GM13976 (cell line): ENCODE results near the gene IST1.

Experiments
- DNase-seq: peaks from one replicate; pipeline ENCODE4 v3.0.0; 2012; ENCODE audit warnings: low spot score
- in situ Hi-C: fragments of 300-500 bp; cut with MboI; formaldehyde crosslinking; loops from one replicate; pipeline ENCODE4 v1.12.0; 2022; ENCODE audit warnings: low sequenced_read_pairs, mixed read lengths, inconsistent platforms; ENCODE audit not compliant: unreplicated experiment
- TF ChIP-seq, protein P1 (sequence below): IDR thresholded peaks from 2 replicates; pipeline ENCODE4 v1.5.1; 2012; ENCODE audit warnings: borderline replicate concordance, mild to moderate bottlenecking; ENCODE audit not compliant: insufficient read depth; ENCODE audit errors: extremely low read depth, missing control alignments, control extremely low read depth

Gene IST1

DNA sequence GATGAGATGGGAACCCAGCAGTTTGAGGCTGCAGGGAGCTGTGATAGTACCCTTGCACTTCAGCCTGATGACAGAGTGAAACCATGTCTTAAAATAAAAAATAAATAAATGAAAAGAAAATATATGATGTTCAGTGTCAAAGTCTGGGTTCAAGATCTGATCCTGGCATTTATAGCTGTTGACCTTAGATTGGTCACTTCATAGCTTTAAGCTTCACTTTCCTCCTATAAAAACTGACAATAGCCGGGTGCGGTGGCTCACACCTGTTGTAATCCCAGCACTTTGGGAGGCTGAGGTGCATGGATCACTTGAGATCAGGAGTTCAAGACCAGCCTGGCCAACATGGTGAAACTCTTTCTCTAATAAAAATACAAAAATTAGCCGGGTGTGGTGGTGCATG, 6.2 kb upstream of the IST1 start:
- TF ChIP-seq, protein P1, sequence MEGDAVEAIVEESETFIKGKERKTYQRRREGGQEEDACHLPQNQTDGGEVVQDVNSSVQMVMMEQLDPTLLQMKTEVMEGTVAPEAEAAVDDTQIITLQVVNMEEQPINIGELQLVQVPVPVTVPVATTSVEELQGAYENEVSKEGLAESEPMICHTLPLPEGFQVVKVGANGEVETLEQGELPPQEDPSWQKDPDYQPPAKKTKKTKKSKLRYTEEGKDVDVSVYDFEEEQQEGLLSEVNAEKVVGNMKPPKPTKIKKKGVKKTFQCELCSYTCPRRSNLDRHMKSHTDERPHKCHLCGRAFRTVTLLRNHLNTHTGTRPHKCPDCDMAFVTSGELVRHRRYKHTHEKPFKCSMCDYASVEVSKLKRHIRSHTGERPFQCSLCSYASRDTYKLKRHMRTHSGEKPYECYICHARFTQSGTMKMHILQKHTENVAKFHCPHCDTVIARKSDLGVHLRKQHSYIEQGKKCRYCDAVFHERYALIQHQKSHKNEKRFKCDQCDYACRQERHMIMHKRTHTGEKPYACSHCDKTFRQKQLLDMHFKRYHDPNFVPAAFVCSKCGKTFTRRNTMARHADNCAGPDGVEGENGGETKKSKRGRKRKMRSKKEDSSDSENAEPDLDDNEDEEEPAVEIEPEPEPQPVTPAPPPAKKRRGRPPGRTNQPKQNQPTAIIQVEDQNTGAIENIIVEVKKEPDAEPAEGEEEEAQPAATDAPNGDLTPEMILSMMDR, result no peak
- in situ Hi-C loops, result no loop called here
- no peak for DNase-seq

DNA sequence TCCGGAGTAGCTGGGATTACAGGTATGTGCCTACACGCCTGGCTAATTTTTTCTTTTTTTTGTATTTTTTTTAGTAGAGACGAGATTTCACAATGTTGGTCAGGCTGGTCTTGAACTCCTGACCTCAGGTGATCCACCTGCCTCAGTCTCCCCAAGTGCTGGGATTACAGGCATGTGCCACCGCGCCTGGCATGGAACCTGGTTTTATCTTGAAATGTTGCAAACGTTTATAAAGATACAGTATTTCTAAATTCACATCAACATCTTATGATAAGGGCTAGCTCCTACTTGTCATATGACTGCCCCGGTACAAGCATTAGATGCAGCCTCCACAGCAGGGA, 1.5 kb upstream of the IST1 start:
- peak; percentile 38 for DNase-seq
- TF ChIP-seq, protein P1, result no peak
- in situ Hi-C loops, result no loop called here

DNA sequence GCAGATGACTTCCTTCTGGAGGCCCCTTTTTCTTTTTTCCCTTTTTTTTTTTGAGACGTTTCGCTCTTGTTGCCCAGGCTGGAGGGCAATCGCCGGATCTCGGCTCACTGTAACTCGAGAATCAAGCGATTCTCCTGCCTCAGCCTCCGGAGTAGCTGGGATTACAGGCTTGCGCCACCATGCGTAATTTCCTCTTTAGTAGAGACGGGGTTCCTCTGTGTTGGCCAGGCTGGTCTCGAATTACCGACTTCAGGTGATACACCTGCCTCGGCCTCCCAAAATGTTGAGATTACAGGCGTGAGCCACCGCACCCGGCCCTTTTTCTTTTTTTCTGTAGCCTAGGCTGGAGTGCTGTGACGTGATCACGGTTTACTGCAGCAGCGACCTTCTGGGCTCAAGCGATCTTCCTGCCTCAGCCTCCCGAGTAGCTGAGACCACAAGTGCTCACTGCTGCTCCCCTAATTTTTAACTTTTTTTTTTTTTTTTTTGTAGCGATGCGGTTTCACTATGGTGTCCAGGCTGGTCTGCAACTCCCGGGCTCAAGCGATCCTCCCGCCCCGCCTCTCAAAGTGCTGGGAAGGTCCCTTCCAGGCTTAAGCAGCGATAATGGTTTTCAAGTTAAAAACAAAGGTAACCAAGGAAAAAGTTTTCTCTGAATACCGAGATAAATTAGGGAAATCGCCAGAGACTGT, 956 bp upstream of the IST1 start:
- DNase-seq, result no peak
- TF ChIP-seq, protein P1, result peak; percentile 22
- in situ Hi-C loops, result no loop called here

DNA sequence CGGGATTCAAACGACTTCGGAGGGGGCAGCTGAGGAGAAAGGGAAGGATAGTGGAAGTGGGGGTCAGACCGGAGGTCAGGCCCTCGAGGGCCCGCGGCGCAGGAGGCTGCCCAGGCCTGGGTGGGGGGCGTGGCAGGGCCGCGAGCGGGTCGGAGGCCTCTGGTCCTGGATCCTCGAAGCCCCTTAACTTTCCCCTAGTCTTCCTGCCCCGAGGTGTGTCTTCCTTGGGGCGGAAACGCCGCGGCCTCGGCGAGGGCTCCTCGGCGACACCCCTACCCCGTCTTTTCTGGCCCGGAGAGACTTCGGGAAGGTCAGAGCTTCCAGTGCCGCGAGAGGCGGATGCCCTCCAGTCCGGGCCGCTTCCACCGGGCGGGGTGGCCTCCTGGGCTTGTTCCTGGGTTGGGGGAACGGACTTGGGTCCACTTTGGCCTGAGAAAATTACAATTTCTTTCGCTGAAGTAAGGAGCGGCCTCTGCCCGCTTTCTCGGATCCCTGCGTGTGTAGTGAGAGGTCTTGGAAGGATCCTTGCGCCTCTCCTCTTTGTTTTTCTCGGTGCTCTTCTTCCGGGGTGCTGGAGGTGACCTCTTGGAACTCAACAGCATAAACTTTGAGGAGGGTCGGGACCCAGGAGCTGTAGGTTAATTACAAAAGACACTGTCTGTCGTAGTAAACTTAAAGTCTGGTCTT, 491 bp downstream of the IST1 start:
- in situ Hi-C loops, result no loop called here
- DNase-seq, result peak; percentile 49

DNA sequence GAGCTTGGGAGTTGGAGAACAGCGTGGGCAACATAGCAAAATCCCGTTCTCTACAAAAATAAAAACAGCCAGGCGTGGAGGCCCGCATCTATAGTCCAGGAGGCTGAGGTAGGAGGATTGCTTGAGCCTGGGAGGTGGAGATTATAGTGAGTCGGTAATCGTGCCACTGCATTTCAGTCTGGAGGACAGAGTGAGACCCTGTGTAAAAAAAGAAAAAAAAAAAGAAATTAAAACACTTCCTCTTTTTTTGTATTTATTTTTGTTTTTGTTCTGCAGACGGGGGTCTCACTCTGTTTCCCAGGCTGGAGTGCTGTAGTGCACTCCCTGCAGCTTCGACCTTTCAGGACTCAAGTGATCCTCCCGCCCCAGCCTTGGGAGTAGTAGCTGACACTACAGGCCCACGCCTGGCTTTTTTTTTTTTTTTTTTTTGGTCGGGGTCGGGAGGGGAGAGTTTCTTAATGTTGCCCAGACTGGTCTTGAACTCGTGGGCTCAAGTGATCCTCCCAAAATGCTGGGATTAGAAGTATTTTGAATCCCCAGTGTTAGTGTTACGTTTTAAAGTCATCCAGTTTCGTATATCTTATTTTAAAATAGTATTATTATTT, 1.5 kb downstream of the IST1 start:
- in situ Hi-C loops, result no loop called here
- no peak for DNase-seq
- TF ChIP-seq, protein P1, result no peak

More for the DNA sequence above, 491 bp downstream of the IST1 start:
- TF ChIP-seq, protein P1, result no peak

DNA sequence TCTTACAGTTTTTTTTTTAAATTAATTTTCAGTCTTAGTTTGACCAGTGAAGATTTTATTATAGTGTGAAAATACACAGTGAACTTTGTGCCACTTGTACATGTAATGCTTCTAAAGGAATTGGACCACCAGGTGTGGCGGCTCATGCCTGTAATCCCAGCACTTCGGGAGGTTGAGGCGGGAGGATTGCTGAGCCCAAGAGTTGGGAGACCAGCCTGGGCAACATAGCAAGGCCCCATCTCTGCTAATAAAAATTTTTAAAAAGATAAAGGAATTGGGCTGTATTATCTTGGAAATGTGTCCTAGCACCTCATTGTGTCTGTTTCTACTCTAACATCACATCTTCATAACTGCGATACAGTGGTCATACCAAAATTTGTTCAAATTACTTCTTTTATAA, 3.8 kb downstream of the IST1 start:
- DNase-seq, result no peak
- TF ChIP-seq, protein P1, result no peak
- in situ Hi-C loops, result no loop called here
